K562 treated with DMSO at 1 percent for 48 hours (cell line): ENCODE measurements around the gene TMUB1. TPM values are rescaled to one million over a fixed set of nuclear protein-coding genes. Genes with fewer than 3 reads are reported as not detected.

Source experiments
- total RNA-seq: library from RNA; unstranded; fragments of 300-600 nt; gene quantifications from 2 replicates; pipeline ENCODE4 v1.2.3, GENCODE V29; 2022; ENCODE audit warnings: low replicate concordance; ENCODE audit errors: extremely low read depth

The TMUB1 gene, protein sequence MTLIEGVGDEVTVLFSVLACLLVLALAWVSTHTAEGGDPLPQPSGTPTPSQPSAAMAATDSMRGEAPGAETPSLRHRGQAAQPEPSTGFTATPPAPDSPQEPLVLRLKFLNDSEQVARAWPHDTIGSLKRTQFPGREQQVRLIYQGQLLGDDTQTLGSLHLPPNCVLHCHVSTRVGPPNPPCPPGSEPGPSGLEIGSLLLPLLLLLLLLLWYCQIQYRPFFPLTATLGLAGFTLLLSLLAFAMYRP
- not detected in 2 replicates for total RNA-seq

DNA sequence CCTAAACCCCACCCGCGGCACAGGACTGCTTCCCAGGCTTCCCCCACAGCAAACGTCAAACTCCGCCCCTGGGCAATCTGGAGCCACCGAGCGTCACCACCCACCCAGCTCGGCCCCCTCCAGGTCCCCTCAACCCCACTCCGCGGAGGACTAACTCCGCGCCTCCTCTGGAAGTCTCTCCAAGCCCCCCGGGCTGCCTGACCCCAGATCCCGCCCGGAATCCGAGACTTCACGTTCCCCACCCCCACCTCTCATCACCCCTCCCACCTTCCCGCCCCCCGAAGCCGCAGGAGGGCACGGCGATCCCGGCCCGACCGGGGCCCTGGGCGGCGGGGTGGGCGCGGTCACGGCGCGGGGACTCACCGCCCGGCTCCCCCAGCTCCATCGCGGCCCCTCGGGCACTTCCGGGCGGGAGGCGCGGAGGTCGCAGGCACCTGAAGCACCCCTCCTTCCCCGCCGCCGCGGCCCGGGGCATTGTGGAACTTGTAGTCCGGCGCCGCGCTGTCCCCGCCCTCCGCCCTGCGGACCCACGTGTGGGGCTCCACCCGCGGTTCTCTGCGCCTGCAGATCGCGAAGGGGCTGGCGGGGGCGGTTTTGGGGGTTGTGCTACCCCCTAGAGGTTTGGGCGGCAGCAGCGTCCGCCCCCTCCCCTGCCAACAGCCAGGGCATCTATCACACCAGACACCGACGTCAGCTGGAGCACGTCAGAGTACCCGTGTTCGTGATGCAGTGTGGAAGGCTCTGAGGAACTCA is at the start of gene TMUB1:
TMUB1 (minus strand) TSS at position 423 of the 753 bp plus-strand sequence. CDS start 930 bp downstream, outside the sequence.

DNA sequence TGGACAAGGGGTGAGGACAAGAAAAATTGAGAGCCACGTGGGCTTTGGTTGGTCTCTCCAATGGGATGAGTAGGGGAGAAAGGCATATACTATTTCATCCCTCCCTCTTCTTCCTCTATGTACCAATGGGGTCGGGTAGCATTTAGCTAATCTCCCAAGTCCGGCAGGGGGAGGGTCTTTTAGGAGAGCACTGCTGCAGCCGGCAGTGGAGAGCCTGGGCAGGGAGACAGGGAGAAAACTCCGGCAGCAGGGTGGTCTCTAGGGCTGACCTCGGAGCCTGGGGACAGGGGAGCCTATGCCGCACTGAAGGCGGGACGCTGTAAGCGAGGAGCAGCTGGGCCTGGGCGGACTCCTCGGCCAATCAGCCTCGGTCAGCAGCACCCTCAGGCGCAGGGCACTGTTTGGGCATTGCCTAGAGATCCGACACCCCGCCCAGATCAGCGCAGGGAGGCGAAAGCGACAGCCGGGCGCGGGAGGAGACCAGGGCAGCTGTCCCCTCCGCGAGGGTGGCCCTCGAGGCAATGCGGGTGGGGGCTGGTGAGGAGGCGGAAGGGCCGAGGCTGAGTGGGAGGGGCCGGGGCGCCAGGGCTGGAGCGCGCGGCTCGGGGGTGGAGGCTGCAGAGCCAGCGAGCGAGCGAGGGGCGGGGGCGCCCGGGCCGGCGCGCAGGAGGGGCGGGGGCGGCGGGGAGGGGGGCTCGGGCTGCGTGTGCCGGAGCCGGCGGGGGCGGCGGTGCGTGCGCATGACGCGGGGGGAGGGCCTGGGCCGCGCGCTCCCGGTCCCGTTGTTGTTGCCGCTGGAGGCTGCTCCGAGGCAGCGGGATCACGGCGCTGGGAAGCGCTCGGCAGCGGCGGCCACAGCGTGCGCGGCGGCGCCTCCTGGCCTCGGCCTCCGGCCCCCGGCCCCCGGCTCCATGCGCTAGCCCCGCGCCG is 2.7 kb upstream of the TMUB1 start, which contains the start of gene AGAP3:
AGAP3 (plus strand) TSS at position 785 of the 930 bp plus-strand sequence. CDS start 267 bp downstream, outside the sequence.

DNA sequence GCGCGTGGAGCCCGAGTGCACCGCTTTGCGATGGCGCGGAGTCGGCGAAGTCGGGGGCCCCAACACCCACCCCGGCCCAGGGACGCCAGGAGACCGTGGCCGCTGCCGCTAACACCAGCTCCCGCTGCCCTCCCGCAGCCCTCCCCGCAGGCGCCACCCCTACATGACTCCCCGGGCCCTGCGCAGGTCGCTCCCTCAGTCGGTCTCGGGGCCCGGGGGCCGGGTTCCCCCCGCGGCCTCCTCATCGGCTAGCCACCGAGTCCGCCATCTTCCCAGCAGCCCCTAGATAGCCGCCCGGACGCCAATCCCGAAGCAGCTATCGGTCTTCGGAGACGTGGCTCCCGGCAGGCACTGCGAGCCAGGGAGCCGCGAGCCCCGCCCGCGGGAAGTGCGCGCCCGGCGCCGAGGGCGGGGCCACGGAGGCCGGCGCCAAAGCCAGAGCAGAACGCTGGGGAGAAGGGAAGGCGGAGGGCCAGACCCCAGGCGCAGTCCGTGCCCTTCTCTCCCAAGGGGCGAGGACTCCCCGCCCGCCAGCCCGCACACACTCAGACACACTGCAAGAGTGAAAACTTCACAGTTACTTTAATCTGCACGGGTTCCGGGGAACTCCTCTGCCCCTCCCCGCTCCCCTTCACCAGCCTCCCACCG is 2.6 kb downstream of the TMUB1 start, which contains the start of gene FASTK:
FASTK (minus strand) TSS at position 288 of the 648 bp plus-strand sequence; CDS start at position 245, 43 bp downstream.

DNA sequence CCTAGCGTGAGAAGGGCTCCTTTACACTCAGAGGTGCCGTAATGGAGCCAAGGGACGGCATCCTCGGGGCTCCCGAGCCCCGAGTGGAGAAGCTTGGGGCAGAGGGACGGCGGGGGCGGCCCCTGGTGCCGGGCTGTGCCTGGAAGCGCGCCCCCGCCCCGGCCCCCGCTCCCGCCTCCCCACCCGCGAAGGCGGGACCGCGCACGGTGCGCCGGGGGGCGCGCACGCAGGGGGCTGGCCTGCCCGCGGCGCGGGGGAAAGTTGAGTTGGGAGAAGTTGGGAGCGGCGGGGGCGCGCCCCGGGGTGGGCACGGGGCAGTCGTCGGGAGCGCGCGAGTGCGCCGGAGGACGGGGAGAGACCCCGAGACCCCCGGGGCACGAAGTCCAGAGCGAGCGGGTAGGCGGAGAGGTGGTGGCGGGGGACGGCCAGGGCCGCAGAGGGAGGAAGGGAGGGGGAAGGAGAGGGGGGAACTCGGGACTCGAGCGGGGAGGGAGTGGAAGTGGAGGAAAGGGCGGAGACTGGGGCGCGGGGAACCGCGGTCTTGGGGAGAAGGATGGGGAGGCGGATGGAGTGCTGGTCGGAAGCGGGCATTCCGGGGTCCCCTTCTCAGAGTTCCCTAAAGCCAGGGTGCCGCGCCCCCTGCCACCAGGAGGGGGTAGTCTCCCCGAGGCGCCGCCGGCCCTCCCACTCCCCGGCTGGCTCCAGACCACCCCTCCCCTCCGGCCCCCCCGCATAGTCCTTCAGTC is 23.8 kb downstream of the TMUB1 start, which contains the start of gene SLC4A2:
SLC4A2 (plus strand) TSS at position 223 of the 746 bp plus-strand sequence. CDS start 2,399 bp downstream, outside the sequence.

DNA sequence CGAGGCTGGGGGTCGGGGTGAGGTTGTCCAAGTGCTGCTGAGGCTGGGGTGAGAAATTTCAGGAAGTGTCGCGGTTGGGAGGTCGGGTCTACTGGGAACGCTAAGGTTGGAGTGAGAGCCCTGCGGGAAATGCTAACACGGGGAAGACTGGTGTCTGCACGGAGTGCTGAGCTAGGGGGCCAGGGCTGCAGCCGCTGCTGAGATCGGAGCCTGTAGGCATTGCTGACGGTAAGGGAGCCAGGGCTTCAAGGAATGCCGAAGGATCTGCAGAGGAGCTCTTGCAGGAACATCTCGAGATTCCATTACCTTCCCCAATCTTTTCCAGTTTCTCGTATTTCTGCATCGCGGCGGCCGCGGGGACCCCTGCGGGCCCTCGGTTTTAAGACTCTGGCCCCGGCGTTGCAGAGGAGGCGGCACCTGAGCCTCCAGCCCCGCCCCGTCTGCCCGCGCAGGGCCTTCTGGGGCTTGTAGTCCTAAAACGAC is 25.7 kb downstream of the TMUB1 start, which contains the start of gene CDK5:
CDK5 (minus strand) TSS at position 392 of the 483 bp plus-strand sequence; CDS start at position 343, 49 bp downstream.

DNA sequence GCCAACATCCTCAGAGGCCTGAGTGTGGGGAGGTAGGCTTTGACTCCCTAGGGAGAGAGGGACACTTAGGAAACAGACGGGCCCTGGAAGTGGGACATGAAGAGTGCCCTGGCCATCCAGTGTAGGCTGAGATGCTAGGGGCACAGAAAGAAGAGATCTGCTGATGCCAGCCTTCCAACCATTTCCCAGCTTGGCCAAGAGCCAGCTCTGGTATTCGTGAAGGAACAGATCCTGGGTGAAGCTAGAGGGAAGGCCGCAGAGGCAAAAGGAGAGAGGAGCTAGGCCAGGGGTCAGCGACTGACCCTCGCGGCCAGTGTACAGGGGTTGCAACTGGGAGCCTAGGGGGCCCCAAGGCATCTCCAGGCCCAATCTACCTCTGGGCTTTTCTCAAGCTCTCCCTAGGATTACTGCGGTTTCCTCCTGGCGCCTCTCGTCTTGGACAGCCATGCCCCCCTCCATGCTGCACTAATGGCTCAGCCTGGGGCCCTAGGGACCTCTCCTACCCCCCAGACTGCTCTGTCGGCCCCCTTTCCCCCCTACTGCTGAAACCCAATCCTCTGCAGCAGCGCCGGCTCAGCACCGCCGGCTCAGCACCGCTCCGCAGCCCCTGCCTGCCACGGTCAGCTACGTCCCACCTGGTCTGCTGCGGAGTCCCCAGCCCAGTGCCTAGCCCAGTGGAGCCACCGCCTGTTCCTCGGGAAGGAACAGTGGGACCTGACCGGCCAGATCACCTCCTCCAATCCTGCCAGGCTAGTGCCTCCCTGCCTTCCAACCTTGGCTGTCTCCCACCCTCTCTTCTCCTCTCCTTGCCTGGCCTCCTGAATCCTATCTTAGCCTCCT is 35.1 kb downstream of the TMUB1 start, which contains the start of gene ASIC3:
ASIC3 (plus strand) TSS at position 556 of the 840 bp plus-strand sequence. CDS start 355 bp downstream, outside the sequence.

Other genes starting within 250 kb of the TMUB1 start
- gene AOC1, start 231.0 kb downstream of the TMUB1 start, total RNA-seq, result not detected in 2 replicates
- gene KCNH2, start 105.2 kb downstream of the TMUB1 start, total RNA-seq, result not detected in 2 replicates
- gene NOS3, start 92.5 kb downstream of the TMUB1 start, total RNA-seq, result not detected in 2 replicates
- gene ATG9B, start 59.0 kb downstream of the TMUB1 start, total RNA-seq, result not detected in 2 replicates
- not detected in 2 replicates for gene ABCB8, start 55.0 kb downstream of the TMUB1 start, total RNA-seq
- not detected in 2 replicates for gene ASIC3, start 35.0 kb downstream of the TMUB1 start, total RNA-seq
- gene CDK5, start 25.6 kb downstream of the TMUB1 start, total RNA-seq, result not detected in 2 replicates
- gene SLC4A2, start 23.9 kb downstream of the TMUB1 start, total RNA-seq, result 232 TPM in 1 of 2 replicates, not detected in the other
- gene FASTK, start 2.7 kb downstream of the TMUB1 start, total RNA-seq, result not detected in 2 replicates
- gene AGAP3, start 3.0 kb upstream of the TMUB1 start, total RNA-seq, result not detected in 2 replicates
- gene GBX1, start 84.2 kb upstream of the TMUB1 start, total RNA-seq, result not detected in 2 replicates
- gene ASB10, start 103.8 kb upstream of the TMUB1 start, total RNA-seq, result not detected in 2 replicates
- gene H2BK1, start 127.0 kb upstream of the TMUB1 start, total RNA-seq, result not detected in 2 replicates
- not detected in 2 replicates for gene ABCF2, start 143.7 kb upstream of the TMUB1 start, total RNA-seq
- not detected in 2 replicates for gene CHPF2, start 149.0 kb upstream of the TMUB1 start, total RNA-seq
- not detected in 2 replicates for gene SMARCD3, start 165.2 kb upstream of the TMUB1 start, total RNA-seq